HepG2 (cell line): Measurements from ENCODE around the gene TUBB2B. TPM values are rescaled to one million over a fixed set of nuclear protein-coding genes. Genes with fewer than 3 reads are reported as not detected.

Experiments
- NCOA2 ChIP-seq: sonication (generic); formaldehyde crosslinking; IDR thresholded peaks from 2 replicates; pipeline ENCODE4 v1.8.0; 2022; ENCODE audit warnings: inconsistent platforms
- NFE2L2 ChIP-seq: fragments of 150-350 bp; IDR thresholded peaks from 2 replicates; pipeline ENCODE4 v1.6.1; 2014; ENCODE audit warnings: low read length
- SP1 ChIP-seq, 2 experiments: fragments of 450-650 bp in 1 of 2; sonication (generic) in 1 of 2; formaldehyde crosslinking in 1 of 2; IDR thresholded peaks; 2 replicates each; pipeline versions ENCODE4 v1.4.0 to v1.6.1; 2016 to 2020; ENCODE audit warnings: missing genetic modification reagents in 1 of 2
- YY1 ChIP-seq: IDR thresholded peaks from 2 replicates; pipeline ENCODE4 v1.6.1; 2011; ENCODE audit warnings: low read length, low read depth, moderate library complexity, mild to moderate bottlenecking; ENCODE audit not compliant: insufficient read depth, insufficient replicate concordance
- ZBTB7B ChIP-seq: sonication (generic); formaldehyde crosslinking; IDR thresholded peaks from 2 replicates; pipeline ENCODE4 v1.4.0; 2020; ENCODE audit warnings: missing genetic modification reagents
- ZNF432 ChIP-seq: sonication (generic); formaldehyde crosslinking; IDR thresholded peaks from 2 replicates; pipeline ENCODE4 v1.5.0; 2020; ENCODE audit warnings: missing genetic modification reagents, mild to moderate bottlenecking, borderline replicate concordance
- ZNF563 ChIP-seq: sonication (generic); formaldehyde crosslinking; IDR thresholded peaks from 2 replicates; pipeline ENCODE4 v1.8.0; 2022; ENCODE audit warnings: mild to moderate bottlenecking, moderate library complexity, missing genetic modification reagents
- ZZZ3 ChIP-seq: sonication (generic); formaldehyde crosslinking; IDR thresholded peaks from 2 replicates; pipeline ENCODE4 v1.4.0; 2020; ENCODE audit warnings: missing genetic modification reagents, mild to moderate bottlenecking, borderline replicate concordance
- polyA plus RNA-seq, 8 experiments: library from polyadenylated mRNA; depleted of rRNA in 3 of 8; stranded (reverse) in 7 of 8; unstranded in 1 of 8; fragments of >200 nt; fragmentation: Illumina TruSeq in 4 of 8; extraction: Trizol in 4 of 8; gene quantifications; 2 replicates each; pipeline versions ENCODE4 v1.2.1 to v1.2.3, GENCODE V29; 2011 to 2016; ENCODE audit warnings: low read depth in 4 of 8, missing spikeins in 1 of 8, mixed read lengths in 1 of 8; ENCODE audit not compliant: insufficient read depth in 1 of 8
- total RNA-seq, 5 experiments: library from RNA; depleted of rRNA; stranded (reverse); fragments of >200 nt; fragmentation: Illumina TruSeq; extraction: Trizol; gene quantifications; 2 replicates each; pipeline ENCODE4 v1.2.3, GENCODE V29; 2016; ENCODE audit warnings: low read depth in 1 of 5
- TF ChIP-seq, protein P1 (sequence below): sonication (generic); formaldehyde crosslinking; IDR thresholded peaks from 2 replicates; pipeline ENCODE4 v1.9.0; 2021; ENCODE audit warnings: mild to moderate bottlenecking, missing genetic modification reagents
- TF ChIP-seq, protein P2 (sequence below): sonication (generic); formaldehyde crosslinking; IDR thresholded peaks from 2 replicates; pipeline ENCODE4 v1.5.1; 2020; ENCODE audit warnings: missing genetic modification reagents, mild to moderate bottlenecking, borderline replicate concordance
- TF ChIP-seq, protein P3 (sequence below): sonication (generic); formaldehyde crosslinking; IDR thresholded peaks from 2 replicates; pipeline ENCODE4 v1.8.0; 2022; ENCODE audit warnings: missing genetic modification reagents, mild to moderate bottlenecking, inconsistent platforms, borderline replicate concordance
- TF ChIP-seq, protein P4 (sequence below): sonication (generic); formaldehyde crosslinking; IDR thresholded peaks from 2 replicates; pipeline ENCODE4 v1.4.0; 2020; ENCODE audit warnings: missing genetic modification reagents, borderline replicate concordance

Gene TUBB2B
- total and polyA plus RNA-seq, 2 of the 13 experiments (the other 11 are each of a cell fraction or from before 2014, with no cell fraction given) = 10.3 to 23.6 TPM

DNA sequence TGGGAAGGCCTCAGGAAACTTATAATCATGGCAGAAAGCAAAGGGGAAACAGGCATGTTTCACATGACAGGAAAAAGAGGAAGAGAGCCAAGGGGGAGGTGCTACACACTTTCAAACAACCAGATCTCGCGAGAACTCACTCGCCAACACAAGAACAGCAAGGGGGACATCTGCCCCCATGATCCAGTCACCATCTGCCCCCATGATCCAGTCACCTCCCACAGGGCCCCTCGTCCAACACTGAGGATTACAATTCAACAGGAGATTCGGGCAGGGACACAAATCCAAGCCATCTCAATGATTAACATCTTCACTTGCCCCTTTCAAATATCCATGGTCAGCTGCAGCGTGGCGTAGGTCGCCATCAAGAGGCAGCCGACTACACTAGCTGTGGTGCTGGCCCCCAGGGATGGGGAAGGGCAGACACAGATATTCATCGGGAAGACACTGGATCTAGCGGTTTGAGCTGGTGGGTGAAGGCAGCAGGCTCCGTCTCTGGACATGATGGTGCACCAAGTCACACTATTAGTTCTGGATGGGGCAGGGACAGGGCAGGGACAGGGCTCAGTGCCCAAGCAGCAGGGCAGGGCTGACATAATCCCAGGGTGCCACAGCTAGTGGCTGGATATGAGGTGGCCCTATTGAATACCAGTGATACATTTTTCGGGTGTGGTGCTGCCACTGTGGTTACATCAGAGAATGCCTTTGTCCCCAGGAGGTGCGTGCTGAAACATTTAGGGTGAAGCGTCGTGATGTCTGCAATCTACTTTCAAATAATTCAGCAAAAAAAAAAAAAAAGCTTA, 31.6 kb downstream of the TUBB2B start (continued):
- TF ChIP-seq, protein P1, sequence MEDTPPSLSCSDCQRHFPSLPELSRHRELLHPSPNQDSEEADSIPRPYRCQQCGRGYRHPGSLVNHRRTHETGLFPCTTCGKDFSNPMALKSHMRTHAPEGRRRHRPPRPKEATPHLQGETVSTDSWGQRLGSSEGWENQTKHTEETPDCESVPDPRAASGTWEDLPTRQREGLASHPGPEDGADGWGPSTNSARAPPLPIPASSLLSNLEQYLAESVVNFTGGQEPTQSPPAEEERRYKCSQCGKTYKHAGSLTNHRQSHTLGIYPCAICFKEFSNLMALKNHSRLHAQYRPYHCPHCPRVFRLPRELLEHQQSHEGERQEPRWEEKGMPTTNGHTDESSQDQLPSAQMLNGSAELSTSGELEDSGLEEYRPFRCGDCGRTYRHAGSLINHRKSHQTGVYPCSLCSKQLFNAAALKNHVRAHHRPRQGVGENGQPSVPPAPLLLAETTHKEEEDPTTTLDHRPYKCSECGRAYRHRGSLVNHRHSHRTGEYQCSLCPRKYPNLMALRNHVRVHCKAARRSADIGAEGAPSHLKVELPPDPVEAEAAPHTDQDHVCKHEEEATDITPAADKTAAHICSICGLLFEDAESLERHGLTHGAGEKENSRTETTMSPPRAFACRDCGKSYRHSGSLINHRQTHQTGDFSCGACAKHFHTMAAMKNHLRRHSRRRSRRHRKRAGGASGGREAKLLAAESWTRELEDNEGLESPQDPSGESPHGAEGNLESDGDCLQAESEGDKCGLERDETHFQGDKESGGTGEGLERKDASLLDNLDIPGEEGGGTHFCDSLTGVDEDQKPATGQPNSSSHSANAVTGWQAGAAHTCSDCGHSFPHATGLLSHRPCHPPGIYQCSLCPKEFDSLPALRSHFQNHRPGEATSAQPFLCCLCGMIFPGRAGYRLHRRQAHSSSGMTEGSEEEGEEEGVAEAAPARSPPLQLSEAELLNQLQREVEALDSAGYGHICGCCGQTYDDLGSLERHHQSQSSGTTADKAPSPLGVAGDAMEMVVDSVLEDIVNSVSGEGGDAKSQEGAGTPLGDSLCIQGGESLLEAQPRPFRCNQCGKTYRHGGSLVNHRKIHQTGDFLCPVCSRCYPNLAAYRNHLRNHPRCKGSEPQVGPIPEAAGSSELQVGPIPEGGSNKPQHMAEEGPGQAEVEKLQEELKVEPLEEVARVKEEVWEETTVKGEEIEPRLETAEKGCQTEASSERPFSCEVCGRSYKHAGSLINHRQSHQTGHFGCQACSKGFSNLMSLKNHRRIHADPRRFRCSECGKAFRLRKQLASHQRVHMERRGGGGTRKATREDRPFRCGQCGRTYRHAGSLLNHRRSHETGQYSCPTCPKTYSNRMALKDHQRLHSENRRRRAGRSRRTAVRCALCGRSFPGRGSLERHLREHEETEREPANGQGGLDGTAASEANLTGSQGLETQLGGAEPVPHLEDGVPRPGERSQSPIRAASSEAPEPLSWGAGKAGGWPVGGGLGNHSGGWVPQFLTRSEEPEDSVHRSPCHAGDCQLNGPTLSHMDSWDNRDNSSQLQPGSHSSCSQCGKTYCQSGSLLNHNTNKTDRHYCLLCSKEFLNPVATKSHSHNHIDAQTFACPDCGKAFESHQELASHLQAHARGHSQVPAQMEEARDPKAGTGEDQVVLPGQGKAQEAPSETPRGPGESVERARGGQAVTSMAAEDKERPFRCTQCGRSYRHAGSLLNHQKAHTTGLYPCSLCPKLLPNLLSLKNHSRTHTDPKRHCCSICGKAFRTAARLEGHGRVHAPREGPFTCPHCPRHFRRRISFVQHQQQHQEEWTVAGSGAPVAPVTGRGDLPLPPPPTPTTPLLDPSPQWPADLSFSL (CRISPR knock-in tag) = no peak
- TF ChIP-seq ZNF432 (CRISPR knock-in tag) (no peak), NCOA2 (CRISPR knock-in tag) (peak; percentile 53; the same call in 1 of the 2 replicates), YY1 (peak; percentile 67), ZBTB7B (CRISPR knock-in tag) (peak; percentile 56; the same call in 1 of the 2 replicates), ZZZ3 (peak; percentile 72; the same call in 1 of the 2 replicates), ZNF563 (CRISPR knock-in tag) (no peak), NFE2L2 (no peak), SP1 (IDR thresholded peaks at IDR 0.05) (peak; percentile 74; the same call in 1 of the 2 replicates), SP1 (CRISPR knock-in tag; IDR thresholded peaks at IDR 0.05) (peak; percentile 25; the same call in 1 of the 2 replicates)
- TF ChIP-seq, protein P2, sequence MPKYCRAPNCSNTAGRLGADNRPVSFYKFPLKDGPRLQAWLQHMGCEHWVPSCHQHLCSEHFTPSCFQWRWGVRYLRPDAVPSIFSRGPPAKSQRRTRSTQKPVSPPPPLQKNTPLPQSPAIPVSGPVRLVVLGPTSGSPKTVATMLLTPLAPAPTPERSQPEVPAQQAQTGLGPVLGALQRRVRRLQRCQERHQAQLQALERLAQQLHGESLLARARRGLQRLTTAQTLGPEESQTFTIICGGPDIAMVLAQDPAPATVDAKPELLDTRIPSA (CRISPR knock-in tag) = no peak
- TF ChIP-seq, protein P3, sequence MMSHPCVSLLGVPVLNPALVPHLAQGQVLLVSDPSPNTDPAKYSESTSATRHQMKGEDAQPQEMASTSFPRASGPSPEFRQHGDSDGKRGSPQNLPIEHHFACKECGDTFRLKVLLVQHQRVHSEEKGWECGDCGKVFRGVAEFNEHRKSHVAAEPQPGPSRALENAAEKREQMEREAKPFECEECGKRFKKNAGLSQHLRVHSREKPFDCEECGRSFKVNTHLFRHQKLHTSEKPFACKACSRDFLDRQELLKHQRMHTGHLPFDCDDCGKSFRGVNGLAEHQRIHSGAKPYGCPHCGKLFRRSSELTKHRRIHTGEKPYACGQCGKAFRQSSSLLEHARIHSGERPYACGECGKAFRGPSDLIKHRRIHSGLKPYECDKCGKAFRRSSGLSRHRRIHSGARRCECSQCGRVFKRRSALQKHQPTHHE = no peak
- TF ChIP-seq, protein P4, sequence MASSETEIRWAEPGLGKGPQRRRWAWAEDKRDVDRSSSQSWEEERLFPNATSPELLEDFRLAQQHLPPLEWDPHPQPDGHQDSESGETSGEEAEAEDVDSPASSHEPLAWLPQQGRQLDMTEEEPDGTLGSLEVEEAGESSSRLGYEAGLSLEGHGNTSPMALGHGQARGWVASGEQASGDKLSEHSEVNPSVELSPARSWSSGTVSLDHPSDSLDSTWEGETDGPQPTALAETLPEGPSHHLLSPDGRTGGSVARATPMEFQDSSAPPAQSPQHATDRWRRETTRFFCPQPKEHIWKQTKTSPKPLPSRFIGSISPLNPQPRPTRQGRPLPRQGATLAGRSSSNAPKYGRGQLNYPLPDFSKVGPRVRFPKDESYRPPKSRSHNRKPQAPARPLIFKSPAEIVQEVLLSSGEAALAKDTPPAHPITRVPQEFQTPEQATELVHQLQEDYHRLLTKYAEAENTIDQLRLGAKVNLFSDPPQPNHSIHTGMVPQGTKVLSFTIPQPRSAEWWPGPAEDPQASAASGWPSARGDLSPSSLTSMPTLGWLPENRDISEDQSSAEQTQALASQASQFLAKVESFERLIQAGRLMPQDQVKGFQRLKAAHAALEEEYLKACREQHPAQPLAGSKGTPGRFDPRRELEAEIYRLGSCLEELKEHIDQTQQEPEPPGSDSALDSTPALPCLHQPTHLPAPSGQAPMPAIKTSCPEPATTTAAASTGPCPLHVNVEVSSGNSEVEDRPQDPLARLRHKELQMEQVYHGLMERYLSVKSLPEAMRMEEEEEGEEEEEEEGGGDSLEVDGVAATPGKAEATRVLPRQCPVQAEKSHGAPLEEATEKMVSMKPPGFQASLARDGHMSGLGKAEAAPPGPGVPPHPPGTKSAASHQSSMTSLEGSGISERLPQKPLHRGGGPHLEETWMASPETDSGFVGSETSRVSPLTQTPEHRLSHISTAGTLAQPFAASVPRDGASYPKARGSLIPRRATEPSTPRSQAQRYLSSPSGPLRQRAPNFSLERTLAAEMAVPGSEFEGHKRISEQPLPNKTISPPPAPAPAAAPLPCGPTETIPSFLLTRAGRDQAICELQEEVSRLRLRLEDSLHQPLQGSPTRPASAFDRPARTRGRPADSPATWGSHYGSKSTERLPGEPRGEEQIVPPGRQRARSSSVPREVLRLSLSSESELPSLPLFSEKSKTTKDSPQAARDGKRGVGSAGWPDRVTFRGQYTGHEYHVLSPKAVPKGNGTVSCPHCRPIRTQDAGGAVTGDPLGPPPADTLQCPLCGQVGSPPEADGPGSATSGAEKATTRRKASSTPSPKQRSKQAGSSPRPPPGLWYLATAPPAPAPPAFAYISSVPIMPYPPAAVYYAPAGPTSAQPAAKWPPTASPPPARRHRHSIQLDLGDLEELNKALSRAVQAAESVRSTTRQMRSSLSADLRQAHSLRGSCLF (CRISPR knock-in tag) = no peak
